Hematopoietic multipotent progenitor cell treated with erythropoietin and hydrocortisone succinate and interleukin-3 and kit ligand, for 17 days (in vitro differentiated cells): ENCODE measurements around the gene BOLA1.
"Not testable (repeated sequence)": the region's sequence is repeated elsewhere in the genome, so short reads cannot be mapped to it uniquely, and the experiment has no call there.

Source experiments
- DNase-seq: peaks from one replicate; pipeline ENCODE4 v3.0.0-alpha.2; 2015; ENCODE audit warnings: low spot score

Gene BOLA1

GRCh38 chr1:149931212-149931790 lies 31.9 kb downstream of the BOLA1 start:
- DNase-seq: no peak

- DNase-seq: no peak
Measured at GRCh38 chr1:149932474-149932873, 33.1 kb downstream of the BOLA1 start.

- no peak for DNase-seq
Measured at GRCh38 chr1:149933208-149933607, 33.8 kb downstream of the BOLA1 start.

- DNase-seq: no peak
Measured at GRCh38 chr1:149934356-149934755, 35.0 kb downstream of the BOLA1 start.

GRCh38 chr1:149936170-149936991 lies 37.0 kb downstream of the BOLA1 start, which contains the start of gene MTMR11:
Gene MTMR11 (minus strand): TSS chr1:149936879. CDS start chr1:149936647, 232 bp downstream.
- DNase-seq: no peak

GRCh38 chr1:149936992-149937705 lies 37.8 kb downstream of the BOLA1 start:
- no peak for DNase-seq

GRCh38 chr1:149937759-149938158 lies 38.4 kb downstream of the BOLA1 start:
- no peak for DNase-seq

GRCh38 chr1:149938668-149939003 lies 39.3 kb downstream of the BOLA1 start:
- not testable (repeated sequence) for DNase-seq

GRCh38 chr1:149940427-149940826 lies 41.1 kb downstream of the BOLA1 start:
- no peak for DNase-seq

- DNase-seq: no peak
Measured at GRCh38 chr1:149942207-149942606, 42.8 kb downstream of the BOLA1 start.

GRCh38 chr1:149942885-149943284 lies 43.5 kb downstream of the BOLA1 start:
- DNase-seq: no peak

GRCh38 chr1:149945206-149945605 lies 45.8 kb downstream of the BOLA1 start:
- no peak for DNase-seq

GRCh38 chr1:149949911-149950310 lies 50.5 kb downstream of the BOLA1 start:
- no peak for DNase-seq
